Fibroblast of lung (primary cell): Measurements from ENCODE around the gene COX7B.

Source experiments
- CTCF ChIP-seq, 2 donors: IDR thresholded peaks in 1 of 2; conservative IDR thresholded peaks in 1 of 2; 1 replicate in 1 of 2; 2 replicates in 1 of 2; pipeline ENCODE4 v1.5.1; 2011 to 2012; ENCODE audit warnings: low read length in 2 of 2, control low read depth in 1 of 2, inconsistent platforms in 1 of 2, low read depth in 1 of 2, mild to moderate bottlenecking in 1 of 2
- EZH2 ChIP-seq: IDR thresholded peaks from 2 replicates; pipeline ENCODE4 v1.5.1; 2012; ENCODE audit warnings: low read length, control low read depth, mild to moderate bottlenecking; ENCODE audit errors: missing control alignments

- TF ChIP-seq CTCF (conservative IDR thresholded peaks at IDR 0.05 in 1 of 2, IDR thresholded peaks at IDR 0.05 in 1 of 2; ENCODE audit: low read depth in 1 of 2, low read length in 2 of 2) (no peak), EZH2 (no peak)
Observed at GRCh38 chrX:77925764-77926163, 26.5 kb downstream of the COX7B start.
